ENCODE results near the gene CBX2.

Gene CBX2

DNA sequence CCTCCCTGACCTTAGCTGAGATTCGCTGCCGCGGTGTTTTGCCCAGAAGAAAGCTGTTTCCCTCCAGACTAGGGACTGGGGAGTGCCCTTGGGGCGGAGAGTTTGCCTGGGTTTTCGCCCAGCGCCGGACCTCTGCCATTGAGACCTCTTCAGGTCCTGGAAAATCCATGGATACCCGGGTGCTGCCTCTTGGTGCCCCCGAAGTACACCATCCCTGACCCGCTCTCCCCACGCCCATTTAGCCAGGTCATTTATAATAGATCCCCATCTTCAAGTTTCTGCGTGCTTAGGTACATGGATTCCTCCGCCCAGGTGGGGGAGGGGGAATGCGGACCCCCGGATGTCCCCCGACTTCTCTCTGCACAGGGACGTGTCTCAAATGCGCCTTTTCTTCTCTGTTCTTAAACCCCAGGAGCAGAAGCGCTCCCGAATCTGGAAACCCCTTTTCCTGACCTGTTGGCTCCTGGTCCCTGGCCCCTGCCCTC lies 34.0 kb downstream of the CBX2 start:
- DNase-seq (ENCODE audit: low read depth in 3 of 3): no peak

DNA sequence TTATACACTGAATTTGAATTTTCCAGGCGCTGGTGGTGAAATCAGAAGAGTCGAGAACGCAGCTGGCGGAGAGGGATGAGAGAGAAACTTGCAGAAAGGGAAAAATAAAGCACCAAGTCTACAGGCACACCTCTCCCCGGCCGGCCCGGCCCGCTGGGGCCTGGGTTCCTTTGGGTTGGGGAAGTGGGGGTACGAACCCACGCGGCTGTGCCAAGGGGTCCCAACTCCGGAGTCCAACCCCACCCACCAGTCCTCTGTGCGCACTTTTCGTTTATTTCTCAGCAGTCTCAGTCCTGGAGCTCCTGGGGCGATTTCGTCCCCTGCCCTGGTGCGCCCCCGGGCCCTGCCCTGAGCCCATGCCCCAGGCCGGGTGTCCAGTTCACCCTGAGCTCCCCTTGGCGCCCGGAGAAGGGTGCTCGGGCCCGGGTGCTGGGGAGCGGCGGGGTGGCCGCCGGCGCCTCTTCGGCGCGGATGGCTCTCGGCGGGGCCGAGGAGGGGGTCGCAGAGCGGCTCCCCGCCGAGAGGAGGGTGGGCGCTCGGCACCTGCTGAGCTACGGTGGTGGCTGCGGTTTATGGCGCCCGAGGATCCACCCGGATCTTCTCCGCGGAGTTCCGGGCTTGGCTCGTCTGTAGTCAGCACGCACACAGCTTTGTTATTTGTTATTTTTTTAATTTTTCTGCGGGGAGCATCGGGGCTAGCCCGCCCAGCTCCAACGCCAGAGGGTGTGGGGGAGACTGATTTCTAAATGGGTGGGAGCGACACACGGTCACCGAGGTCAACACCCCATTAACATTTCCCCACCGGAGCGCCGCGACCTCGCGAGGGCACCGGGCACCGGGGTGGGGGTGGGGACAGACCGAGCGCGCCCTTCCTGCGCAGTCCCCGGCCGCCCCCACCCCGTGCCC lies 34.7 kb downstream of the CBX2 start:
- no peak for DNase-seq (ENCODE audit: low read depth in 3 of 3)

GRCh38 chr17:79813297-79814126 lies 35.6 kb downstream of the CBX2 start:
- no peak for DNase-seq (ENCODE audit: low read depth in 3 of 3)

DNA sequence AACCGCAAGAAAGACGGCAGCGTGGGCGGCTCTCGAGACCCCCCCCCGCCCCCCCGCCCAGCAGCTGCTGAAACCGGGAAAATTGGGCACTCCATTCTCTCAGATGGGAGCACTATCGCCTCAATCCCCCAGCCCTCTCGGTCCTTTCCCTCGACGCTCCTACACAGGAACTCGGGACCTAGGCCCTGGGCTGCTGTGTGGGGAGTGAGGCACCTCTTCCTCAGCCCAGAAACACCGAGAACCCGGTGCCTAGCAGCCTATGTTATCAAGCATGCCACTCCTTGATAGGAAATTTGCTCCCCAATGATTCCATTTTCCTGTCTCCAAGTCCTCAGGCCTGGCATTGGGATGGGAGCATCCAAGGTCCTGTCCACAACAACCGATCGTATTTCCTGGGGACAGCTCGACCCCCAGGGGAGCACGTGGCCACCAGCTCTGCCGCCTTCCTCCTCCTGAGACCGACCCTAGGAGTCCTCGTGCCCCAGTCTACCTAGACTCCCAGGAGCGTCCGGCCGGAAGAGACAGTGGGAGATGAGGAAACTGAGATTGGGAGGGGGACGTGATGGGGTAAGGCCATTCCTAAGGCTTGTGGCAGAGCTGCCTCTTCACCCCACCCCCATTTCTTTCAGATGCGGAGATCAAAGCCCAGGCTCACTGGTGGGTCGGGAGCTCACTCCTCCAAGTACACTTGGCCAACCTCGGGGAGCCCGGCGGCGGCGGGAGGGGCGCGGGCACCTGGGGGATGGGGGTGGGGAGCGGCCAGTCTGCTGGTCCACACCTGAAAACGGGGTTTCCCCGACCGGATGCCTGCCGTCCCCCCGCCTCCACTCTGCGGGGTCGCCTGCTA lies 36.4 kb downstream of the CBX2 start:
- DNase-seq (ENCODE audit: low read depth in 3 of 3): no peak

GRCh38 chr17:79814974-79815835 lies 37.3 kb downstream of the CBX2 start:
- DNase-seq (ENCODE audit: low read depth in 3 of 3): no peak

DNA sequence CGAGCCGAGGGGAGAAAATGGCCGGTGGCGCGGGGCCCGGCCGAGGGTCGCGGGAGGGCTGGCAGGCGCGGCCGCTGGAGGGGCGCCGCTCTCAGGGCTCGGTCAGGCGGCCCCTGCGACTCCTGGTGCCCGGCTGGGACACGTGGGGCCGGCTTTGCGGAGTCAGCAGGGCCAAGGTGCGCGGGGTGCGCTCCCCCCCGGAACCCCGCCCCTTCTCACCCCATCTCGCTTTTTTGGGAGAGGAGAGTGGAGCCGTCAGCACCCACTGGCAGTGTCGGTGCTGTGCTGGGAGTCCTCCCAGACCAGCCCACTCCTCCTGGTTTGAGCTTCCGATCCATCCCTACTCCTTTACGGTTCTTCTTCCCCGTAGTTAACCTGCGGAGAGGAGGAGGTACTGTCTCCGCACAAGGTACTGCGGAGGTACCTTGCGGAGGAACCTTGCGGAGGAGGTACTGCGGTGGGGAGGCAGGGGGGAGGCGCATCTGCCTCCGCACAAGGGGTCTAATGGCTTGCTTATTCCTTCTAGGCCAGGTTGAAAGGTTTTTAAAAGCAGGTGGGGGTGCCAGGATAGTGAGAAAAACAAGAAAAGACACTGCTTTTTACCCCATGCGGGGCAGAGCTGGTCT lies 38.0 kb downstream of the CBX2 start:
- no peak for DNase-seq (ENCODE audit: low read depth in 3 of 3)

- no peak for DNase-seq (ENCODE audit: low read depth in 3 of 3)
These were observed 40.2 kb downstream of the CBX2 start for GRCh38 chr17:79818026-79818758.

DNA sequence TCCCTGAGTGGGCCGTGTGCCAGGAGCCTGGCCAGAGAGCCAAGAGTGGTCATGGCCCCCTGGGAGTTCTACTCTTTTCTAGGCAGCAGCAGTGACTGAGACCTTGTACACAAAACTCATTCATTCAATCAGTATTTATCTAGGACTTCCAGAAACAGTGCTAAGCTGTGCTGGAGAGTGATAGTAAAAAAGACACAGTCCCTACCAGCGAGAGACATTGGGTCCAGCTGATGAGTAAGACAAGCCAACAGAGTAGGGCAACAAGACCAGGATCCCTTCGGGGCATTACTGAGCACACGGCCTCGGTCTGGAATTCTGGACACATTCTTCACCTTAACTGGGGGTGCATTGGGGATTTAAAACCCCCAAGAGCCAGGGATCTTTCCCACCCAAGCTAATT lies 41.1 kb downstream of the CBX2 start:
- no peak for DNase-seq (ENCODE audit: low read depth in 3 of 3)

- no peak for DNase-seq (ENCODE audit: low read depth in 3 of 3)
These were observed 41.8 kb downstream of the CBX2 start for GRCh38 chr17:79819534-79820276.

DNA sequence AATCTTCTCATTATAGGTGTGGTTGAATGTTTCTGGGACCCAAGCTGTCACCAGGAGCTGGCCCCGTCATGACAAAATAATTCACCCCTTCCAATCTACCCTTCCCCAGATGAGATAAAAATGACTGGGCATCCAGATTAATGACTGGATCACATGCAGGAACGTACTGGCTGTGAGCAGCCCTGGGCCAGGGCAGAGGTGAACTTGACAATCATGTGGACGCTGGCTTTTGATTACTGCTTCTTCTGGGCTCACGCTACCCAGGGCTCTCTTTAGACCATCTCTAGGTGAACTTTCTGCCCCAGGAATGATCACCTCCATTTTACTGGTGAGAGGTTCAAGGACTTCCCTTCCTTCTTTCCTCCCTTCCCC lies 43.0 kb downstream of the CBX2 start:
- DNase-seq (ENCODE audit: low read depth in 3 of 3): no peak

- DNase-seq (ENCODE audit: low read depth in 3 of 3): no peak
These were observed 43.6 kb downstream of the CBX2 start for GRCh38 chr17:79821331-79822095.

DNA sequence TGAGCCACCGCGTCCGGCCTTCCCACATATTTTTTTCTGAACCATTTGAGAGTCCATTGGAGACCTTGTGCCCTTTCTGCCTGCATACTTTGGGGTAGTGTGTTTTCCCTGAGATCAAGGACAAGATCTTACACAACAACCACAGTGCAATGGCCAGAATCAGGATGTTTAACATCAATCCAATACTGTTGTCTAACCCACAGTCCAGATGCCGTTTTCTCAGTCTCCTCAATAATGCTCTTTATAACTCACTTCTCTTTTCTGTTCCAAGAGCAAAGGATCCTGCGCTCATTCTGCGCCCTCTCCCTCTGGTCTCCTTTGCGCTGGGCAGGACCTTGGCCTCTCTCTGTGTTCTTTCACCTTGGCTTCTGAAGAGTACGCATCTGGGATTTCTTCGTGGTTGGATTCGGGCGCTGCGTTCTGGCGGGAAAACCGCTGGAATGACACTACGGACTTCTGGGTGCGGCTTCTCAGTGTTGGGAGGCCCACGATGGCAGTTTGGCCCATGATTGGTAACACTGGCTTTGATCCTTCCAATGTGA lies 44.7 kb downstream of the CBX2 start:
- no peak for DNase-seq (ENCODE audit: low read depth in 3 of 3)

DNA sequence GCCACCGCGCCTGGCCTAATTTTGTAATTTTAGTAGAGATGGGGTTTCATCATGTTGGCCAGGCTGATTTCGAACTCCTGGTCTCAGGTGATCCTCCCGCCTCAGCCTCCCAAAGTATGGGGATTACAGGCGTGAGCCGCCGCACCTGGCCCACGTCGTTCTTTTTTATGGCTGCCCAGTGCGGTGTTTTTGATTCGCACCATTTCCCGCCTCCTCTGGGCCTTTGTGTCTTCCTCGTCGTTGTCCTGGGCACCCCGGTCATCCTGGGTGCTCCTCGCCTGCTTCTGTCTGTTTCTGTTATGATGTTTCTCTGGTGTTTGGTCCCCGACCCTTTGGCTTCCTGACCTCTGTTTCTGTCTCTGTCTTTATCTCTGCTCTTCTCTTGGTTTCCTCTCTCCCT lies 46.3 kb downstream of the CBX2 start:
- DNase-seq (ENCODE audit: low read depth in 3 of 3): no peak

GRCh38 chr17:79824893-79825579 lies 47.1 kb downstream of the CBX2 start:
- no peak for DNase-seq (ENCODE audit: low read depth in 3 of 3)

DNA sequence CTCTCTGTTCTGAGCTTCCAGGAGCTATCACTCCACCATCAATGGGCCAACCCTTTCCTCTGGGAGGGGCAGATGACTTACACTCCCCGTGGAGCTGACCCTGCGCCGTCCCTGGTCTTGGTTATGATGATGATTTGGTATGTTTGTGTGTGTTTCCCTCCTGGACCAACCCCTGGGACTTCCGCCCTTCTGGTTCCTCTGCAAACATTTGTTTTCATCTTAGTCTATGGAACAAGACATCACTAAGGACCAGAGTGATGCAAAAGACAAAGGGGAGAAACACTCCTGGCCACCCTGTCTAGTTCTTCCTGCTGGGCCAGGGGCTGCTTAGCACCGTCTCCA lies 47.6 kb downstream of the CBX2 start:
- DNase-seq (ENCODE audit: low read depth in 3 of 3): no peak

DNA sequence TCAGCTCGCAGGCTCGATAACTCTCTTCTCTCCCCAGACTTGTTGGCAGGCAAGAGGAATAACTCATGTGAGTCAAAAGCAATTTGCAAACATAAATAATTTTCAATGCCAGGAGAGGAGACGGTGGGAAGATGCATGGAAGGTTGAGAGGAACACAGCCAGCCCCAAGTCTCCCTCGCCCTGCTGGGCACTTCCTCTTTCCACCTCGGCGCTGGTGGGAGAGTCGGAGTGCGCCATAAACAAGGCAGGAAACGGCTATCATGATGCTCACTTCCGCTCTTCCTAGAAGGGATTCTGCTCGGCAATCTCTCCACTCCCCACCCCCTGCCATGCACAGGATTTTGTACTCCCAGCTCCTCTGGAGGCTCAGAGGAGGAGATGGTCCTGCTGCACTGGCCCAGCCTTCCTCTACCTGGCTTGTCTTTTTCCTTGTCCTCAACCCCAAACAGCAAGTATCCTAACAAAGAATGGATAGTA lies 48.3 kb downstream of the CBX2 start:
- DNase-seq (ENCODE audit: low read depth in 3 of 3): no peak

DNA sequence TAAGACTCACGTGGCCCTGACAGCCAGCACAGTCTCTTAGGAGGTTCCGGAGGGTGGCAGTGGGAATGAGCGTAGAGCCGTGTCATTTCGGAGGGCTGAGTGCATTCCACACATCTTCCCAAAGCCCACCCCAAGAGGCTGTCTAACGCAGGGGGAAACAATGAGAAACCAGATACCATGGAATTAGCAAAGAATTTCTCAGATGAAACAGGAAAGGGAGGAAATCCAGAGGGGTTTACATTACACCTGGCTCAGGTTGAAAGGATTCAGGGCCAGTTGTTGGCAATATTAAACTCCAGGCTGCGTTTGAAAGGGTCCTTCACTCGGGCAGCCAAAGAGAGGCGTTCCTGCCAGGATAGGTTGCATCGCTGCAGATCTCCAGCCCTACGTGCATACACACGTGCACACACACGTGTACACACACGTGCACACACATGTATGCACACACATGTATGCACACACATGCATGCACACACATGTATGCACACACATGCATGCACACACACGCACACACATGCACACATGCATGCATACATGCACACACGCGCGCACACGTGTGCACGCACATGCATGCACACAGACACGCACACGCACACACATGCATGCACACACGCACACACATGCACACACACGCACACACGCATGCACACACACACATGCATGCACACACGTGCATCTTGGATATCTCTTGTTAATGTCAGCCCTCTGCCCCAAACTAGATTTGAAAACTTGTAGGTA lies 49.1 kb downstream of the CBX2 start:
- DNase-seq (ENCODE audit: low read depth in 3 of 3): no peak
